Stimulated activated naive CD4-positive, alpha-beta T cell (primary cell): Measurements from ENCODE around the gene FRY.
"Not testable (repeated sequence)": the region's sequence is repeated elsewhere in the genome, so short reads cannot be mapped to it uniquely, and the experiment has no call there.

ENCODE experiments used
- DNase-seq, 6 experiments: peaks; one replicate each; lab custom pipeline; 2025; lab: John Stamatoyannopoulos, UW

The FRY gene

GRCh38 chr13:32040689-32041088 is 9.1 kb downstream of the FRY start:
- no peak for DNase-seq

DNA sequence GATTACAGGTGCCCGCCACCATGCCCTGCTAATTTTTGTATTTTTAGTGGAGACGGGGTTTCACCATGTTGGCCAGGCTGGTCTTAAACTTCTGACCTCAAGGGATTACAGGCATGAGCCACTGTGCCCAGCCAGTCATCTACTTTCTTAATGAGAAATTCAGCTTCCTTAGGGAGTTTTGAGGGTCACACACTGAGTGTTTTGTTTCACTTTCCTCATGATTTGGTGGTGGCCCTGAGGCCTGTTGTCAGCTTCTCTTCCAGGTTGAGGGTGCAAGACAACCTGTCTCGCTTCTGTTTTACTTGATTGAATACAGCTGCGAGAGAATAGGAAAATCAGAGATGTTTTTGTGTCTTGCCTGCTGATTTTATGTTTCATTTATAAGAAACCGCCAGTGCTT is 9.9 kb downstream of the FRY start:
- no peak for DNase-seq

DNA sequence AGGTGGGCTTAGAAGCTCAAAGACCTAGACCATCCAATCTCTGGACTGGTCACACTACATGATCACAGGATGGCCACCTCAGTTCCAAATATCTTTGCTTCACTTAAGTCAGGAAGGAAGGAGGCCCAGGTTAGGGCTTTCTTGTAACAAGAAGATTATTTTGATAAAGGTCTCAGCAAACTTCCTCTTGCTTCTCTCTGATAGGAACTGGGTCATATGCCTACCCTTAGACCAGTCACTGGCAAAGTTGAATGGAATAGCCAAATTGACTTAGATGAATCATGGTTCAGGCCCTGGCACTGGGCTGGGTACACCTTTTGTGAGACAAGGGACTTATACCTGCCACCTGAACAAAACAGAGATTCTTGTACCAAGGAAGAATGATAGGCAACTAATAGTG is 11.0 kb downstream of the FRY start:
- peak in 1 of 6 experiments; percentile 5 for DNase-seq

- no peak for DNase-seq
Observed at GRCh38 chr13:32044446-32044845, 12.9 kb downstream of the FRY start.

DNA sequence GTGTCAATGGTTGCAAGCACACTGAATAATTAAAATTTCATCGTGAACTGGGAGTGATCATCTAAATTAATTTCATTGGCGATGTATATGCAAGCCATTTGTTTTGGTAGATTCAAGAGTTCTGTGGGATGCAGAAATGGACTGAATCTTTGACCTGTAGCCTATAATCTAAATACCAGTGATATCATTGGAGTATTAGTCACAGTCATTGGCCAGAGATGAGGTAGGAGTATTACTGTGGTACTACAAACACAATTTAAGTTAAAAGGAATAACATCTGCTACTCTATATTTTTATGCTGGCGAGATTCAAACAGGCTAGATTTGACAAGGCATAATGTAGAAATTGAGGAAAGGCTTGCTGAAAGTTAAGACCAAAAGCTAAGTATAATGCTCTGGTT is 14.0 kb downstream of the FRY start:
- no peak for DNase-seq

- peak in 3 of 6 experiments; percentile 8 to 34 (median 31) for DNase-seq
Observed at GRCh38 chr13:32045982-32046785, 14.6 kb downstream of the FRY start.

GRCh38 chr13:32047088-32047487 is 15.5 kb downstream of the FRY start:
- DNase-seq = no peak

- no peak for DNase-seq
Observed at GRCh38 chr13:32047793-32048192, 16.2 kb downstream of the FRY start.

DNA sequence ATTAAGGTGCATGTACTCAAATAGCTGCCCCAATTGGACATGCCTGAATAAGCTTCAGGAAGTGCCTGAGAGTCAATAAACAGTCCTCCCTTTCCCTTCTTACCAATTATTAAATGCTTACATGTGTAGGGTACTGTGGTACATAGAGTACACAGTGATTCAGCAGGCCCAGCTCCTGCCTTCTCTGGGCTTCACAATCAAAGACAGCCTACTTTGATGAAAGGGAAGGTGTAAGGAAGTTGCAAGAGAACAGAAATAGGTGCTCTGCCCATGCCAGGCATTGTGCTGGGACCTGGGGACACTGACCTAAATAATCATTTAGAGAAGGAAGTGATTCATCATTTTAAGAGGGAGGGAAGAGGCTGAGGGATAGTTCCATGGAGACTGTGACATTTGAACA is 17.2 kb downstream of the FRY start:
- no peak for DNase-seq

GRCh38 chr13:32051156-32051555 is 19.6 kb downstream of the FRY start:
- no peak for DNase-seq

GRCh38 chr13:32056316-32056715 is 24.7 kb downstream of the FRY start:
- DNase-seq = no peak

DNA sequence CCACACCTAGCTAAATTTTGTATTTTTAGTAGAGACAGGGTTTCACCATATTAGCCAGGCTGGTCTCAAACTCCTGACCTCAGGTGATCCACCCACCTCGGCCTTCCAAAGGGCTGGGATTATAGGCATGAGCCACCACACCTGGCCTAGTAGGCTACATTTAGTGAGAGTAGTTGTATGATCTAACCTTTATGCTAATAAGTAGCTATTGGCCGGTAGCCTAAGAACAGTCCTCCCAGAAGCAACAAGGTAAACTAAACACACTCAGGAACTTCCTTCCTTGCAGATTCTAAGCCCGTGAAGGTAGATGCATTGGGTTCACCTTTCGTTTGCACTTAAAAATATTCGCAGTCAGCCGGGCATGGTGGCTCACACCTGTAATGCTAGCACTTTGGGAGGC is 25.8 kb downstream of the FRY start:
- DNase-seq = not testable (repeated sequence)

- no peak for DNase-seq
Observed at GRCh38 chr13:32059511-32059984, 28.0 kb downstream of the FRY start.

- no peak for DNase-seq
Observed at GRCh38 chr13:32060401-32060878, 28.9 kb downstream of the FRY start.

- DNase-seq = no peak
Observed at GRCh38 chr13:32063619-32064233, 32.2 kb downstream of the FRY start.

DNA sequence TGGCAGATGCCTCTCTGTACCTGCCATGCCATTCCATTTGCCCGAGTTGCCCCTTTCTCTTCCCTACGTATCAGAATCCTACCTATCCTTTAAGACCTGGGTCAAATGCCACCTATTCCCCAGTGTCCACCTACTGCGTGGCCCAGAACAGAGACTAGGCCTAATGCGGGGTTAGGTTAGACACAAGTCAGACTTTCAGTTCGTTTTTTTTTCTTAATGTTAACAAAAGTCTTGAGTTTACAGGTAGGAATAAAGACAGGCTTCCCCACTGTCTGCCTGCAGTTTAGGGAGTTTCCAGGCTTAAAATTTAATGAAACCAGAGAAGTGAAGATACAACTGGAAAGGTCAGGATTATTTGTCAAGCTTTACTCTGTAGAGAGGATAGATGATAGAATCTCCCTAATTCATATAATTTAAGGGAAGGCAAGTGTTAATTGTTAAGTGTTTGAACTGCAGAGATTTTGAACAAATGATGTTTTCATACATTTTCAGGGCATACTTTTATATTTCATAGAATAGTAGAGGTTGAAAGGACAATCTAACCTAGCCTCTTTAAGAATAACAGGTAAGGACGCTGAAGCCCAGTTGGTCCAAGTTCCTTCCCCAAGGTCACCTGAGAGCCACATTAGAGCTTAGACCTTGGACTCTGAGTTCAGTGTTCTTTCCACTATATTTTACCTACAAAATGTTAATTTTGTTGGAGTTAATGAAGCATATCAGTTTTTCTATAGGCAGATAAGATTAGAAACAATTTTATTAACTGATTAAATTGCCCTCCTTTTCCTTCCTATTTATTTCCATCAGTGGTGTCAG is 35.8 kb downstream of the FRY start:
- DNase-seq = no peak

DNA sequence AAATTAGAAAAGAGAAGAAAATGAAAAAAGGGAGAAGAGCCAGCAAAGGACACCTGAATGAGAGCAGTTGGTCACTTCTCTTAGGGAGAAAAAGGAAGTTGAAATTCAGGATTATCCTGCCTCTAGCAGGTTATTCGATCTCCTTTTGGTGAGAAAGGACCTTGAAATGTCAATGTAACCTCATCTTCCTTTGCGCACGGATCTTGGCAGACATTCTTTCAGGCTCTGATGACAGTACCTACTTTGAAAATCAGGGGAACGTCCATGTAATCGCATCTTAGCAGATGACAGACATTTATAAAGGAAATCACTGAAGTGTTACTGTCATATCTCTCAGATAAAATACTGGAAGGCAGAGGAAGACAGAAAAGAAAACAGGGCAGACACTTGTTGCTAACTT is 36.7 kb downstream of the FRY start:
- DNase-seq = no peak

DNA sequence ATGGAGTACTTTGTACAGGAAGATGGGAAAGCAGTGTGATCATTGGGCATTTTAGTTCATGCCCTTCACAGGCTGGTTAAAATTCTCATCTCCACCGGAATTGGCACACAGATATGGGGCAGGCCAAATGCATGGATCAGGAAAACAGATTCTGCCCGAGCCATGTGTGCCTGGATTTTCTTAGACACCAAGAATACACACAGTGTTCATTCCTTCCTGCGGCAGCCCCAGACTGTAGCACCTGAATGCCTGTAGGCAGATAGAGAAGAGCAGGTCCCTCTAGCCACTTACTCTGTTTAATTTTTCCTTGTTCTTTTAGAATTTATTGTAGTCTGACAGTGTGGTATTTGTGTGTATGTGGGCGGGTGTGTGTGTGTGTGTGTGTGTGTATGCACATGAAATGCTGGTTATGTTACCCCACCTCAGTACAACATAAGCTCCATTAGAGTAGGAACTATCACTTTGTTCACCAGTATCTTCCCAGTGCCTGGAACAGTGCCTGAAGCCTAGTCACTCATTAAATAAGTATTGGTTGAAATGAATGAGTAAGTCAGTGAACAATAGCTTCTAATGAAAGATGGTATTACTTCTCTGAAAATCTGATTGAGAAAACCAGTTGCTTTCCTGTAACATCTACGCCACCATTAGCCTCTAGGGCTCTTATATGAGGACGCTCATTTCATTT is 41.7 kb downstream of the FRY start:
- DNase-seq = no peak

DNA sequence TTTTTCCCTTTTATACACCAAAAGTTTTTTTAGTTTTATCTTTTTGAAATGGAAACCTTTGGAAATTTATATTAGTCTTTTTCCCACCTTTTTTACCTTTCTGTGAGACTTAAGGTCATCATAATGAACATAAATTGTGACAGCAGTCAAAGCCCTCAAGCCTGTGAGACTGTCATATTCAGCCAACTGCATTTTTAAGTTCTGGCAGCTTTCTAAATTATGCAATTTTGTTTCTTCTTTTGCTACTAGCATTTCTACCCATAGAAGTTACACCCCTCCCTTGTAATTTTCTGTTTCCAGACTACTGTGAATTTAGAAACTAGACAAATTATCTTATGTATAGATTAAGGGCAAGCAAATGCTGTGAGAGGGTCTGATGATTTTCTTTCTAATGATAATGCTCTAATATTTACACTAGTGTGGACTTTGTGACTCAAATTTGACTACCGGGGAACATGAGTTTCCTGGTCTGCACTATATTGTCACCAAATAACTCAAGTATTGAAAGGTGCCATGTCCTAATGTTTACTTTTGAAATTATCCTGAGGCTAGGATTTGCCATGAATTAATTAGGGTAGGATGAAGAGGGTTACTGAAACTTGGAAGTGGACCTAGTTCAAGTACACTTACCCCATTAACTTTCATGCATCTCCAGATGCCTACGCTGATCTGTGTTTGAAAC is 43.7 kb downstream of the FRY start:
- no peak for DNase-seq

- DNase-seq = no peak
Observed at GRCh38 chr13:32079587-32079986, 48.0 kb downstream of the FRY start.

GRCh38 chr13:32080328-32080744 is 48.8 kb downstream of the FRY start:
- DNase-seq = no peak
